Measurements from ENCODE around the gene ACP1.
"Not testable (repeated sequence)": the region's sequence is repeated elsewhere in the genome, so short reads cannot be mapped to it uniquely, and the experiment has no call there.

The ACP1 gene

GRCh38 chr2:314561-315336, 50.0 kb downstream of the ACP1 start:
- DNase-seq = no peak

GRCh38 chr2:315925-316324, 51.2 kb downstream of the ACP1 start:
- DNase-seq = not testable (repeated sequence)

GRCh38 chr2:316381-316780, 51.6 kb downstream of the ACP1 start:
- no peak for DNase-seq

GRCh38 chr2:317501-318424, 53.0 kb downstream of the ACP1 start:
- DNase-seq = no peak

- no peak for DNase-seq
Measured at GRCh38 chr2:319059-319600, 54.4 kb downstream of the ACP1 start.

DNA sequence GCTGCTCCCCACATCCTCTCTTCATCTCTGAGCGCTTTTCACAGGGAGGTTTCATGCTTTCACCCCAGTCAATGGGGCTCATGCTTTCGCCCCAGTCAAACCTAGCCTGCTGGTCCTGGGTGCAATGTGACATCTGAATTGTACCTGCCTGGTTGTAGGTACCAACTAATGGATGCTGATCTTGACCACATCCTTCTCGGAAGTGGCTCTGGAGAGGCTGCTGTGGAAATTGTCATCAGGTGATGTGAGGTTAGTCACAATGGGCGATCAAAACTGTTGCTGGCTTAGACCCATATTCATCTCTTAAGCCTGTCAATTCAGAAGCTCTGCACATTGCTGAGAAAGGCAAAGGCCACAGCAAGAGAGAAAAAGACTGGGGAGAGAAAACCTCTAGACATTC, 55.8 kb downstream of the ACP1 start:
- no peak for DNase-seq

DNA sequence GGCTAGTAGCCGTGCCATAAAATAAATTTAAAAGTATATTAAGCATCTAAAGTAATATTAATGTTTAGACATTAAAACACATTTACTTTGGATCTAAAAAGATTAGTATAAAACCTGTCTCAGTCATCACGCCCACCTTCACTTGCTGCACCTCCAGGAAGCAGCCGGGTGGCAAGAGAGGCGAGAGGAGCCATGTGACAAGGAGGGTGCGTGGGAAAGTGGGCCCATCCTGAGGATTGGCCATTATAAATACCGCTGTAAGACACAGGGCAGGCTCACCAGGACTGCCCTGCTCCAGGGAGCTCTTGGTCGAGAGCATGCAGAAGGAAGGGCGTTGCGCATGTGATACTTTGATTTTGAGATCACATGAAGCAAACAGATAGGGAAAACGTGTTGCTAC, 57.6 kb downstream of the ACP1 start:
- DNase-seq = no peak

DNA sequence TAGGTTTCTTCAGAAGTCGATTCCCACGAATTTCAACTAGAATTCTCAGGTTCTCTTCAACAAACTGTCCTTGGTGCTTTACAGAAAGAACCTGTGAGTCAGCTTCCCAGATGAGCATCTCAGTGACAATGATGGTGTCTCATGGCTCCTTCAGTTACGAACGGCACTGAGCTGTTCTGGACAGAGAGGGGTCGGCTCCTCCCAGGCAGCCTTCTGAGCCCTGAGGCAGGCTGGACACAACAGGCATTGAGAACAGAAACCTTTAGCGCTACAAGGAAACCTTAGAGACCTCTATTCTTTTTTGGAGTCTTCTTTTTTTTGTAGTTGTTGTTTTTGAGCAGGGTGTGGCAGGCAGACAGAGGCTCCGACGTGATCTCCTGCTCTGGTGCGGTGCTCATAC, 58.3 kb downstream of the ACP1 start:
- no peak for DNase-seq

All from NCI-H2081 treated with DMSO at 0.1 percent for 48 hours (cell line).